GM12892 (cell line): ENCODE data around the gene GRAMD1A.

Experiments used
- POLR2A ChIP-seq: IDR thresholded peaks from 2 replicates; pipeline ENCODE4 v1.6.1; 2011; ENCODE audit warnings: low read depth, low read length, control low read depth
- POLR2AphosphoS5 ChIP-seq: IDR thresholded peaks from 2 replicates; pipeline ENCODE4 v1.6.1; 2011; ENCODE audit warnings: low read depth, low read length, control low read depth

GRCh38 chr19:35066121-35066520, 66.0 kb downstream of the GRAMD1A start:
- TF ChIP-seq POLR2A = no peak
- no peak for TF ChIP-seq POLR2AphosphoS5
